SK-N-SH treated with all-trans-retinoic acid at 6 μM for 48 hours (cell line): ENCODE data around the gene STS.
"Not testable (repeated sequence)": the region's sequence is repeated elsewhere in the genome, so short reads cannot be mapped to it uniquely, and the experiment has no call there.

Experiments
- ATAC-seq: fragments of 200-7000 bp; cut with Tn5 transposase; 3 replicates; pipeline ENCODE4 v1.9.1; 2020; ENCODE audit warnings: mild to moderate bottlenecking, moderate library complexity
- ARNTL ChIP-seq: fragments of 450-650 bp; formaldehyde crosslinking; IDR thresholded peaks from 2 replicates; pipeline ENCODE4 v1.5.0; 2020; ENCODE audit warnings: low read depth, mild to moderate bottlenecking, moderate library complexity, borderline replicate concordance
- BACH2 ChIP-seq: fragments of 250-450 bp; sonication (Bioruptor Pico); IDR thresholded peaks from 2 replicates; pipeline ENCODE4 v1.9.0; 2021; ENCODE audit warnings: mild to moderate bottlenecking, borderline replicate concordance
- CSDC2 ChIP-seq: fragments of 250-450 bp; sonication (Bioruptor Pico); IDR thresholded peaks from 2 replicates; pipeline ENCODE4 v1.5.0; 2020; ENCODE audit warnings: mild to moderate bottlenecking, moderate library complexity
- CSRNP3 ChIP-seq: fragments of 250-450 bp; sonication (Bioruptor Pico); IDR thresholded peaks from 2 replicates; pipeline ENCODE4 v1.5.1; 2021; ENCODE audit warnings: mild to moderate bottlenecking, moderate library complexity
- ESRRG ChIP-seq: fragments of 250-450 bp; sonication (Bioruptor Pico); IDR thresholded peaks from 2 replicates; pipeline ENCODE4 v1.6.1; 2021; ENCODE audit warnings: mild to moderate bottlenecking
- ISL1 ChIP-seq: fragments of 250-450 bp; sonication (Bioruptor Pico); IDR thresholded peaks from 2 replicates; pipeline ENCODE4 v2.1.2; 2022; ENCODE audit warnings: mild to moderate bottlenecking, moderate library complexity
- PPARA ChIP-seq: fragments of 250-450 bp; sonication (Bioruptor Pico); IDR thresholded peaks from 2 replicates; pipeline ENCODE4 v1.5.0; 2020; ENCODE audit warnings: mild to moderate bottlenecking, borderline replicate concordance
- RARB ChIP-seq: fragments of 250-450 bp; sonication (Bioruptor Pico); IDR thresholded peaks from 2 replicates; pipeline ENCODE4 v1.8.0; 2021; ENCODE audit warnings: mild to moderate bottlenecking, moderate library complexity
- SNAI2 ChIP-seq: fragments of 250-450 bp; sonication (Bioruptor Pico); IDR thresholded peaks from 2 replicates; pipeline ENCODE4 v1.5.0; 2020; ENCODE audit warnings: mild to moderate bottlenecking, moderate library complexity
- TCF4 ChIP-seq: fragments of 250-450 bp; sonication (Bioruptor Pico); IDR thresholded peaks from 2 replicates; pipeline ENCODE4 v1.8.0; 2021; ENCODE audit warnings: mild to moderate bottlenecking, moderate library complexity, borderline replicate concordance
- TOX ChIP-seq: fragments of 250-450 bp; sonication (Bioruptor Pico); IDR thresholded peaks from 2 replicates; pipeline ENCODE4 v1.8.0; 2021; ENCODE audit warnings: mild to moderate bottlenecking, moderate library complexity, borderline replicate concordance
- ZC3H10 ChIP-seq: fragments of 250-450 bp; sonication (Bioruptor Pico); IDR thresholded peaks from 2 replicates; pipeline ENCODE4 v1.5.1; 2021; ENCODE audit warnings: mild to moderate bottlenecking, moderate library complexity
- ZFP3 ChIP-seq: fragments of 250-450 bp; sonication (Bioruptor Pico); IDR thresholded peaks from 2 replicates; pipeline ENCODE4 v1.5.0; 2020; ENCODE audit warnings: mild to moderate bottlenecking, moderate library complexity
- ZFP30 ChIP-seq: fragments of 450-650 bp; formaldehyde crosslinking; IDR thresholded peaks from 2 replicates; pipeline ENCODE4 v1.5.0; 2022; ENCODE audit warnings: mild to moderate bottlenecking, moderate library complexity
- ZNF565 ChIP-seq: fragments of 450-650 bp; formaldehyde crosslinking; conservative IDR thresholded peaks from 2 replicates; pipeline ENCODE4 v1.5.0; 2020; ENCODE audit warnings: low read depth, mild to moderate bottlenecking, moderate library complexity
- ZNF70 ChIP-seq: fragments of 450-650 bp; formaldehyde crosslinking; IDR thresholded peaks from 2 replicates; pipeline ENCODE4 v1.5.0; 2020; ENCODE audit warnings: mild to moderate bottlenecking, moderate library complexity
- TF ChIP-seq, protein P1 (sequence below): fragments of 250-450 bp; sonication (Bioruptor Pico); IDR thresholded peaks from 2 replicates; pipeline ENCODE4 v1.8.0; 2021; ENCODE audit warnings: low read depth, mild to moderate bottlenecking, moderate library complexity, borderline replicate concordance
- TF ChIP-seq, protein P2 (sequence below): fragments of 250-450 bp; sonication (Bioruptor Pico); IDR thresholded peaks from 2 replicates; pipeline ENCODE4 v1.8.0; 2020; ENCODE audit warnings: mild to moderate bottlenecking, moderate library complexity, borderline replicate concordance
- TF ChIP-seq, protein P3 (sequence below): fragments of 250-450 bp; sonication (Bioruptor Pico); IDR thresholded peaks from 2 replicates; pipeline ENCODE4 v1.5.0; 2020; ENCODE audit warnings: mild to moderate bottlenecking, moderate library complexity

STS gene

DNA sequence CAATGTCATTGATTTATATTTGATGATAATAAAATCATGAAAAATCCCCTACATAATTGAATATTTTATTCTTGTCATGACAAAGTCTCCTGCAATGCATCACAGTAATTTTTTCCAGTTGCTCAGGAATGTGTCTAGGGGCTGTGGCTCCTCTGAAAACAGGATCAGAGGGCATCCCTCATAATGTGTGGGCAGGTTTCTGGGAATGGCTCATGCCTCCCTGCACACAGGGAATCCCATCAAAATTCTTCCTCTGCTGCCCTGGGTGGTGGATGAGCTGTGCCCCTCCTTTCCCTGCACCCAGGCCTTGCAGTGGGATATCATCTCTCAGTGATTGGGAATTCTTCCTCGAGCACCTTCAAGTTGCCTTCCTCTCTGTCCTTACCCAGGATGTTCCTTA, 20.9 kb downstream of the STS start:
- no peak for TF ChIP-seq ZNF565 (CRISPR knock-in tag)
- TF ChIP-seq TCF4 = peak; percentile 6; the same call in 1 of the 2 replicates
- ATAC-seq = no peak

DNA sequence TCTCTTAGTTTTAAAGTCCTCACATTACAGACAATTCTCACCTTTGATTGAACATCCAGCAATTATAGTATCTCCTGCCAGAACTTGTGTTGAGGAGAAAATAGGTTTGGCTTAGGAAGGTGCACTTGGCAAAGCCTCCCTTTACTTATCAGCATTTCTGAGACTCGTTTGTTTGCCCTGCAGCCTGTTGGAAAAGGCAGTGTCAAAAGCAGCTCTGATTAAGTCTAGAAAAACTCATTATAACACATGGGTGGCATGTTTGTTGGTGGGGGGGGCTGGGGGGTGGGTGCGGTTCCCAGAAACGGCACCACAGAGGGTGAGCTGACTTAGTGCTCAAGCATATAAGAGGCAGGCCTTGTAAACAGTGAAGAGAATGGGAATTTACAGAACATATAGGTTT, 22.1 kb downstream of the STS start:
- no peak for ATAC-seq
- no peak for TF ChIP-seq TOX (CRISPR knock-in tag)
- TF ChIP-seq TCF4 = no peak
- no peak for TF ChIP-seq ESRRG
- no peak for TF ChIP-seq RARB (CRISPR knock-in tag)
- TF ChIP-seq, protein P1, sequence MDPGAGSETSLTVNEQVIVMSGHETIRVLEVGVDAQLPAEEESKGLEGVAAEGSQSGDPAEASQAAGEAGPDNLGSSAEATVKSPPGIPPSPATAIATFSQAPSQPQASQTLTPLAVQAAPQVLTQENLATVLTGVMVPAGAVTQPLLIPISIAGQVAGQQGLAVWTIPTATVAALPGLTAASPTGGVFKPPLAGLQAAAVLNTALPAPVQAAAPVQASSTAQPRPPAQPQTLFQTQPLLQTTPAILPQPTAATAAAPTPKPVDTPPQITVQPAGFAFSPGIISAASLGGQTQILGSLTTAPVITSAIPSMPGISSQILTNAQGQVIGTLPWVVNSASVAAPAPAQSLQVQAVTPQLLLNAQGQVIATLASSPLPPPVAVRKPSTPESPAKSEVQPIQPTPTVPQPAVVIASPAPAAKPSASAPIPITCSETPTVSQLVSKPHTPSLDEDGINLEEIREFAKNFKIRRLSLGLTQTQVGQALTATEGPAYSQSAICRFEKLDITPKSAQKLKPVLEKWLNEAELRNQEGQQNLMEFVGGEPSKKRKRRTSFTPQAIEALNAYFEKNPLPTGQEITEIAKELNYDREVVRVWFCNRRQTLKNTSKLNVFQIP (CRISPR knock-in tag) = no peak
- no peak for TF ChIP-seq CSRNP3 (CRISPR knock-in tag)
- no peak for TF ChIP-seq ZFP3 (CRISPR knock-in tag)
- TF ChIP-seq CSDC2 (CRISPR knock-in tag) = no peak
- TF ChIP-seq ARNTL (CRISPR knock-in tag) = no peak
- TF ChIP-seq ISL1 (CRISPR knock-in tag) = no peak
- TF ChIP-seq, protein P2, sequence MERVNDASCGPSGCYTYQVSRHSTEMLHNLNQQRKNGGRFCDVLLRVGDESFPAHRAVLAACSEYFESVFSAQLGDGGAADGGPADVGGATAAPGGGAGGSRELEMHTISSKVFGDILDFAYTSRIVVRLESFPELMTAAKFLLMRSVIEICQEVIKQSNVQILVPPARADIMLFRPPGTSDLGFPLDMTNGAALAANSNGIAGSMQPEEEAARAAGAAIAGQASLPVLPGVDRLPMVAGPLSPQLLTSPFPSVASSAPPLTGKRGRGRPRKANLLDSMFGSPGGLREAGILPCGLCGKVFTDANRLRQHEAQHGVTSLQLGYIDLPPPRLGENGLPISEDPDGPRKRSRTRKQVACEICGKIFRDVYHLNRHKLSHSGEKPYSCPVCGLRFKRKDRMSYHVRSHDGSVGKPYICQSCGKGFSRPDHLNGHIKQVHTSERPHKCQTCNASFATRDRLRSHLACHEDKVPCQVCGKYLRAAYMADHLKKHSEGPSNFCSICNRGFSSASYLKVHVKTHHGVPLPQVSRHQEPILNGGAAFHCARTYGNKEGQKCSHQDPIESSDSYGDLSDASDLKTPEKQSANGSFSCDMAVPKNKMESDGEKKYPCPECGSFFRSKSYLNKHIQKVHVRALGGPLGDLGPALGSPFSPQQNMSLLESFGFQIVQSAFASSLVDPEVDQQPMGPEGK = no peak
- TF ChIP-seq SNAI2 (CRISPR knock-in tag) = no peak
- TF ChIP-seq BACH2 (CRISPR knock-in tag) = no peak
- TF ChIP-seq ZNF565 (CRISPR knock-in tag) = no peak

DNA sequence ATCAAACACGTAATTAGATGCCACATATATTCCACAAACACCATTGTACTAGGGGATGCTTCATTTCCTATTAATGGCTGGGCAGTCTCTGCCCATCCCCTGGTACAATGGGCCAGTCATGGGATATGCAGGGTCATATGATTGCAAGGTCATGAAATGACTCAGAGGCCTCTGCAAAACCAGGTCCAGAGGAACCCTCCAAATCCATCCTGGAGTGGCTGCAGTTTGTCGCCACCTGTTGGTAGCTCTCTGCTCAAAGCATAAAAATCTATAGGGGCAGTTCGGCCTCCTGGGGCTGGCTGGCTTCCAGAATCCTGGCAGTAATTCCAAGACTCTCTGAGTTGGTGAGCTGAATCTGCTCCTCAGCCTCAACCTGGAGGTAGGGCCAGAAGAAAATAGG, 23.4 kb downstream of the STS start:
- TF ChIP-seq ZNF70 (CRISPR knock-in tag) = no peak
- TF ChIP-seq BACH2 (CRISPR knock-in tag) = no peak
- no peak for TF ChIP-seq RARB (CRISPR knock-in tag)
- no peak for TF ChIP-seq ARNTL (CRISPR knock-in tag)
- no peak for TF ChIP-seq SNAI2 (CRISPR knock-in tag)
- TF ChIP-seq, protein P2 = no peak
- no peak for TF ChIP-seq PPARA (CRISPR knock-in tag)
- TF ChIP-seq ZC3H10 (CRISPR knock-in tag) = no peak
- no peak for TF ChIP-seq TOX (CRISPR knock-in tag)
- TF ChIP-seq ZFP30 (CRISPR knock-in tag) = no peak
- no peak for TF ChIP-seq ESRRG
- TF ChIP-seq ZNF565 (CRISPR knock-in tag) = no peak

GRCh38 chrX:7178859-7179258, 31.3 kb downstream of the STS start:
- ATAC-seq = not testable (repeated sequence)

More for the DNA sequence above, 23.4 kb downstream of the STS start:
- ATAC-seq = 0 out of 3 replicates have a peak, but pooled peaks have one; percentile 22

DNA sequence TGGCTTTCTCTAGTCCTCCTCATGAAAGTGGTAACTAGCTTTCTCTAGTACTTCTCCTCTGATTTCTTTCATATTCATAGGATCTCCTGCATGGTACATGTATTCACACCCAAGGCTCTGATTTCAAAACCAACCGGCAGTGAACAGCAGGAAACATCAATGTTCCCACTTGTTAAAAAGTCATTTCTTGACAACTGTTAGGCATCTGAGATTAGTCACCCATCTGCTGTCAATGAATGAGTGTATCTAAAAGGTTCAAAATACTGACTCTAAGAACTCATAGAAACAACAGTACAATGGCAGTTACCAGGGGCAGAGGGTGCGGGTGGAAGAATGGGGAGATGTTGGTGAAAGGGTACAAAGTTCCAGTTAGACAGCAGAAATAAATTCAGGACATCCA, 31.9 kb downstream of the STS start:
- no peak for TF ChIP-seq PPARA (CRISPR knock-in tag)
- ATAC-seq = no peak

DNA sequence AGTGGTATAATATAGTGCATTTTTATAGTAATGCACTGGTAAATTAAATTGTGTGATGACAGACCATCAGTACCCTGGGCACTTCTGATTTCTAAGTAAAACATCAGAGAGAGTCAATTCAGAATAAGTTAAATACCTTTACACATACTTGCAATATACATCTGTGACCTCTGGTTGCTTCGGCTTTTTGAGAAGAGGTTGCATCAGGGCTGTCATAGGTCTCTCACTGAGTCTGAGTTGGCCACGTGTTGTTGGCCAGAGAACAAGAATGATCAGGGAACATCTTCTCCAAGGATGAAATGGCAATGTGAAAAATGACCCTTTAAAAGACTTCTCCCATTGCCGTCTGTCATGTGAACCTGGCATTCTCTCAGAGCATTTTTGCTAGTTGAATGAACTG, 37.3 kb downstream of the STS start:
- no peak for ATAC-seq
- TF ChIP-seq ZNF70 (CRISPR knock-in tag) (no peak), PPARA (CRISPR knock-in tag) (no peak), ZFP30 (CRISPR knock-in tag) (no peak), ZFP3 (CRISPR knock-in tag) (no peak), SNAI2 (CRISPR knock-in tag) (no peak), CSDC2 (CRISPR knock-in tag) (no peak), ESRRG (no peak), TOX (CRISPR knock-in tag) (no peak)
- TF ChIP-seq, protein P1 (CRISPR knock-in tag) = no peak
- TF ChIP-seq, protein P3, sequence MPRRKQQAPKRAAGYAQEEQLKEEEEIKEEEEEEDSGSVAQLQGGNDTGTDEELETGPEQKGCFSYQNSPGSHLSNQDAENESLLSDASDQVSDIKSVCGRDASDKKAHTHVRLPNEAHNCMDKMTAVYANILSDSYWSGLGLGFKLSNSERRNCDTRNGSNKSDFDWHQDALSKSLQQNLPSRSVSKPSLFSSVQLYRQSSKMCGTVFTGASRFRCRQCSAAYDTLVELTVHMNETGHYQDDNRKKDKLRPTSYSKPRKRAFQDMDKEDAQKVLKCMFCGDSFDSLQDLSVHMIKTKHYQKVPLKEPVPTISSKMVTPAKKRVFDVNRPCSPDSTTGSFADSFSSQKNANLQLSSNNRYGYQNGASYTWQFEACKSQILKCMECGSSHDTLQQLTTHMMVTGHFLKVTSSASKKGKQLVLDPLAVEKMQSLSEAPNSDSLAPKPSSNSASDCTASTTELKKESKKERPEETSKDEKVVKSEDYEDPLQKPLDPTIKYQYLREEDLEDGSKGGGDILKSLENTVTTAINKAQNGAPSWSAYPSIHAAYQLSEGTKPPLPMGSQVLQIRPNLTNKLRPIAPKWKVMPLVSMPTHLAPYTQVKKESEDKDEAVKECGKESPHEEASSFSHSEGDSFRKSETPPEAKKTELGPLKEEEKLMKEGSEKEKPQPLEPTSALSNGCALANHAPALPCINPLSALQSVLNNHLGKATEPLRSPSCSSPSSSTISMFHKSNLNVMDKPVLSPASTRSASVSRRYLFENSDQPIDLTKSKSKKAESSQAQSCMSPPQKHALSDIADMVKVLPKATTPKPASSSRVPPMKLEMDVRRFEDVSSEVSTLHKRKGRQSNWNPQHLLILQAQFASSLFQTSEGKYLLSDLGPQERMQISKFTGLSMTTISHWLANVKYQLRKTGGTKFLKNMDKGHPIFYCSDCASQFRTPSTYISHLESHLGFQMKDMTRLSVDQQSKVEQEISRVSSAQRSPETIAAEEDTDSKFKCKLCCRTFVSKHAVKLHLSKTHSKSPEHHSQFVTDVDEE (CRISPR knock-in tag) = no peak
